Activated CD4-positive, alpha-beta memory T cell treated with anti-CD3 and anti-CD28 coated beads, Interleukin-2, amount 10 ng/mL, durations not matched to agents 7 days and 5 days (primary cell): ENCODE results near the gene PTPDC1. TPM values are rescaled to one million over a fixed set of nuclear protein-coding genes. Genes with fewer than 3 reads are reported as not detected.

Experiments
- CTCF ChIA-PET: fragments of 350-600 bp; sonication (Branson Sonifier 250); formaldehyde crosslinking; loops from one replicate; lab custom pipeline; 2021; ENCODE audit warnings: antibody characterized with exemption, inconsistent platforms; lab: Charles Lee
- POLR2A ChIA-PET: fragments of 350-600 bp; sonication (Branson Sonifier 250); formaldehyde crosslinking; loops from one replicate; lab custom pipeline; 2021; ENCODE audit warnings: antibody characterized with exemption; lab: Charles Lee
- DNase-seq: peaks from one replicate; pipeline ENCODE4 v3.0.0-alpha.2; 2020
- H3K27ac Mint-ChIP-seq: one replicate; pipeline ENCODE4 v1.8.0; 2021; ENCODE audit warnings: mild to moderate bottlenecking, mixed read lengths
- H3K27me3 Mint-ChIP-seq: one replicate; pipeline ENCODE4 v1.8.0; 2021; ENCODE audit warnings: mixed read lengths
- H3K36me3 Mint-ChIP-seq: one replicate; pipeline ENCODE4 v1.8.0; 2021; ENCODE audit warnings: low read depth, mixed read lengths
- H3K4me1 Mint-ChIP-seq: one replicate; pipeline ENCODE4 v1.8.0; 2021; ENCODE audit warnings: mixed read lengths
- H3K4me3 Mint-ChIP-seq: one replicate; pipeline ENCODE4 v1.8.0; 2021; ENCODE audit warnings: mild to moderate bottlenecking, mixed read lengths
- H3K9me3 Mint-ChIP-seq: one replicate; pipeline ENCODE4 v1.8.0; 2021; ENCODE audit warnings: mixed read lengths
- total RNA-seq, 2 experiments: library from RNA; stranded (reverse); gene quantifications; one replicate each; pipeline ENCODE4 v1.2.3, GENCODE V29; 2021

PTPDC1 gene
- total RNA-seq, 2 experiments from 2014 or later = 3.9 TPM

- Mint-ChIP-seq H3K4me3 (no peak overlapping the region), H3K27ac (no peak overlapping the region), H3K4me1 (peaks cover 9% of the 10 kb centered on the region), H3K36me3 (no peaks in the 10 kb centered on the region), H3K9me3 (no peaks in the 10 kb centered on the region), H3K27me3 (no peaks in the 10 kb centered on the region)
- POLR2A ChIA-PET = interaction anchor here (1.3 kb wide), 1 partner anchor 11 kb away, joined by 3 read pairs; no protein-coding TSS in a partner anchor
- CTCF ChIA-PET = interaction anchor here (1.4 kb wide), 1 partner anchor 10 kb away, joined by 4 read pairs; no protein-coding TSS in a partner anchor
- no peak for DNase-seq
Observed at GRCh38 chr9:94153905-94154304, 69.6 kb downstream of the PTPDC1 start.

GRCh38 chr9:94156348-94157049, 72.2 kb downstream of the PTPDC1 start:
- H3K27ac Mint-ChIP-seq = no peak overlapping the region
- DNase-seq = no peak
- H3K36me3 Mint-ChIP-seq = no peaks in the 10 kb centered on the region
- no peaks in the 10 kb centered on the region for H3K9me3 Mint-ChIP-seq
- ChIA-PET CTCF (interaction anchor here (1.4 kb wide), 1 partner anchor 57 kb away, joined by 3 read pairs; no protein-coding TSS in a partner anchor), POLR2A (interaction anchor here (1.4 kb wide), 1 partner anchor 10 kb away, joined by 6 read pairs; no protein-coding TSS in a partner anchor)
- H3K4me1 Mint-ChIP-seq = peaks cover 9% of the 10 kb centered on the region
- no peaks in the 10 kb centered on the region for H3K27me3 Mint-ChIP-seq
- no peak overlapping the region for H3K4me3 Mint-ChIP-seq

GRCh38 chr9:94157050-94157801, 73.0 kb downstream of the PTPDC1 start:
- Mint-ChIP-seq H3K4me1 (peaks cover 9% of the 10 kb centered on the region), H3K9me3 (no peaks in the 10 kb centered on the region), H3K36me3 (no peaks in the 10 kb centered on the region), H3K27me3 (no peaks in the 10 kb centered on the region), H3K27ac (no peak overlapping the region), H3K4me3 (no peak overlapping the region)
- no peak for DNase-seq
- CTCF ChIA-PET = interaction anchor here (0.8 to 1.4 kb wide), 2 partner anchors 56 to 257 kb away, joined by 3 to 6 read pairs; no protein-coding TSS in a partner anchor
- POLR2A ChIA-PET = interaction anchor here (1.4 kb wide), 1 partner anchor 9 kb away, joined by 6 read pairs; no protein-coding TSS in a partner anchor

Other genes with a start within 250 kb of the PTPDC1 start
- under 1 TPM; 0.20 to 0.28 TPM for gene BARX1, start 129.1 kb upstream of the PTPDC1 start, total RNA-seq
- gene ZNF169, start 174.8 kb downstream of the PTPDC1 start, total RNA-seq = 1 to 10 TPM; 5.3 to 7.2 TPM
- gene NUTM2F, start 244.2 kb downstream of the PTPDC1 start, total RNA-seq = not detected